ENCODE measurements around the gene KCNC4. TPM values are rescaled to one million over a fixed set of nuclear protein-coding genes. Genes with fewer than 3 reads are reported as not detected.

The KCNC4 gene
- polyA plus RNA-seq, 3 donors, result 0.03 to 0.56 (median 0.12) TPM

DNA sequence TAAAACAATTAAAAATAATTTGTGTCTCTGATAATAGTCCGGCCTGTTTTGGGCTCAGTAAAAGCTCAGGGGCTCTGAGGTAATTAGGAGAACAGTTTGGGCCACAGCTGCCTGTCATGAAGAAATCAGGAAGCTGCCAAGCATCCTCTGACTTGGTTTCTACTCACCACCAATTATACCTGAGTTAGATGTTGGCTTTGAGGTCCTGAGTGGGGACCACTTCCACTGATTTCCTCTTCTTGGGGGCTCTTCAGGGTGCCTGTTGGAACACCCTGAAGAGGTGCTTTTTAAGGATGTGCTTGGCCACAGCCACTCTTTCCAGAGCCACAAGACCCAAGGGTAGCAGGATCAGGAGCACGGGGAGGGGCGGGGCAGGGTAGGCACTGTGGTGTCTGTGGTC is 48.9 kb upstream of the KCNC4 start:
- Mint-ChIP-seq H3K9me3 (peaks cover 0 to 2% (median 0%) of the 10 kb centered on the region in 7 donors), H3K4me1 (no peaks in the 10 kb centered on the region), H3K27me3 (ENCODE audit: low read depth in 3 of 3) (peaks cover 2 to 11% (median 10%) of the 10 kb centered on the region in 3 donors), H3K36me3 (no peaks in the 10 kb centered on the region), H3K4me3 (no peak overlapping the region), H3K27ac (no peak overlapping the region)
- Histone ChIP-seq H4K20me1 (ENCODE audit: insufficient read depth, low read length) (no peaks in the 10 kb centered on the region), H3K27ac (ENCODE audit: low read depth in 1 of 2, low read length in 2 of 2) (no peak overlapping the region), H3K4me2 (replicated peaks; ENCODE audit: extremely low read depth, low read length, poor library complexity, severe bottlenecking) (no peak overlapping the region), H3K27me3 (ENCODE audit: control insufficient read depth in 2 of 2, insufficient read depth in 2 of 2, low read length in 2 of 2) (no peaks in the 10 kb centered on the region), H3K4me1 (ENCODE audit: control insufficient read depth in 1 of 2, insufficient read depth in 2 of 2, low read length in 2 of 2) (no peaks in the 10 kb centered on the region), H3K4me3 (replicated peaks in 1 of 3; ENCODE audit: low read depth in 2 of 3, low read length in 3 of 3) (no peak overlapping the region), H3K9me3 (replicated peaks in 1 of 2; ENCODE audit: control insufficient read depth in 1 of 2, insufficient read depth in 1 of 2, low read length in 2 of 2) (no peaks in the 10 kb centered on the region), H3K36me3 (replicated peaks in 1 of 2; ENCODE audit: control insufficient read depth in 1 of 2, insufficient read depth in 2 of 2, low read length in 2 of 2) (no peaks in the 10 kb centered on the region), H3K9ac (ENCODE audit: insufficient read depth, low read length, poor library complexity, severe bottlenecking) (no peak overlapping the region), H3K79me2 (ENCODE audit: insufficient read depth, low read length) (no peaks in the 10 kb centered on the region), H2AFZ (ENCODE audit: insufficient read depth, low read depth, low read length, poor library complexity, severe bottlenecking) (no peak overlapping the region)
- DNase-seq, result no peak
- TF ChIP-seq, protein P1, sequence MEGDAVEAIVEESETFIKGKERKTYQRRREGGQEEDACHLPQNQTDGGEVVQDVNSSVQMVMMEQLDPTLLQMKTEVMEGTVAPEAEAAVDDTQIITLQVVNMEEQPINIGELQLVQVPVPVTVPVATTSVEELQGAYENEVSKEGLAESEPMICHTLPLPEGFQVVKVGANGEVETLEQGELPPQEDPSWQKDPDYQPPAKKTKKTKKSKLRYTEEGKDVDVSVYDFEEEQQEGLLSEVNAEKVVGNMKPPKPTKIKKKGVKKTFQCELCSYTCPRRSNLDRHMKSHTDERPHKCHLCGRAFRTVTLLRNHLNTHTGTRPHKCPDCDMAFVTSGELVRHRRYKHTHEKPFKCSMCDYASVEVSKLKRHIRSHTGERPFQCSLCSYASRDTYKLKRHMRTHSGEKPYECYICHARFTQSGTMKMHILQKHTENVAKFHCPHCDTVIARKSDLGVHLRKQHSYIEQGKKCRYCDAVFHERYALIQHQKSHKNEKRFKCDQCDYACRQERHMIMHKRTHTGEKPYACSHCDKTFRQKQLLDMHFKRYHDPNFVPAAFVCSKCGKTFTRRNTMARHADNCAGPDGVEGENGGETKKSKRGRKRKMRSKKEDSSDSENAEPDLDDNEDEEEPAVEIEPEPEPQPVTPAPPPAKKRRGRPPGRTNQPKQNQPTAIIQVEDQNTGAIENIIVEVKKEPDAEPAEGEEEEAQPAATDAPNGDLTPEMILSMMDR (IDR thresholded peaks at IDR 0.05), result no peak
- intact Hi-C loops (cut with micrococcal nuclease), result no loop called here
- no CpG with 5 or more reads among the region's 3 CpGs for WGBS (ENCODE audit: insufficient coverage)

DNA sequence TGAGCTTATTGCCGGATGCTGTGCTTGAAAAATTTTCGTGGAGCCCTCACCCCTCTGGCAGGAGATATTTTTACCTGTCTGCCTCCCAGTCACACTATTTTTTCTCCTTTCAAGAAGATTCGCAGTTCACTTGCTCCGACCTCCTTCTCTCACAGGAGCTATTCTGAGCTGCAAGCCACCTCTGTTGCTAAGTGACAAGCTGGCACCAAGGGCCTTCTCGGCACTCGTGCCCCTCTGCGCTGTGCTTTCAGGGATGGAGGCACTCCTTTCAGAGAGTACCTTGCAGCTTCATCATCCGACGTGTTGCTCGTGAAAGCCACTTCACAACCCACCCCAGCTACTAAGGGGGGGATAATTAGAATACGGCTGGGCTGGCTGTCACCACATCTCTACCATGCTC is 48.3 kb upstream of the KCNC4 start:
- Histone ChIP-seq H3K9ac (ENCODE audit: insufficient read depth, low read length, poor library complexity, severe bottlenecking) (no peak overlapping the region), H3K4me3 (replicated peaks in 1 of 3; ENCODE audit: low read depth in 2 of 3, low read length in 3 of 3) (no peak overlapping the region), H3K36me3 (replicated peaks in 1 of 2; ENCODE audit: control insufficient read depth in 1 of 2, insufficient read depth in 2 of 2, low read length in 2 of 2) (no peaks in the 10 kb centered on the region), H3K27ac (ENCODE audit: low read depth in 1 of 2, low read length in 2 of 2) (no peak overlapping the region), H3K4me2 (replicated peaks; ENCODE audit: extremely low read depth, low read length, poor library complexity, severe bottlenecking) (no peak overlapping the region), H3K4me1 (ENCODE audit: control insufficient read depth in 1 of 2, insufficient read depth in 2 of 2, low read length in 2 of 2) (no peaks in the 10 kb centered on the region), H4K20me1 (ENCODE audit: insufficient read depth, low read length) (no peaks in the 10 kb centered on the region), H3K79me2 (ENCODE audit: insufficient read depth, low read length) (no peaks in the 10 kb centered on the region), H2AFZ (ENCODE audit: insufficient read depth, low read depth, low read length, poor library complexity, severe bottlenecking) (no peak overlapping the region), H3K27me3 (ENCODE audit: control insufficient read depth in 2 of 2, insufficient read depth in 2 of 2, low read length in 2 of 2) (no peaks in the 10 kb centered on the region), H3K9me3 (replicated peaks in 1 of 2; ENCODE audit: control insufficient read depth in 1 of 2, insufficient read depth in 1 of 2, low read length in 2 of 2) (no peaks in the 10 kb centered on the region)
- intact Hi-C loops (cut with micrococcal nuclease), result no loop called here
- no peak for DNase-seq
- peaks cover 2 to 16% (median 10%) of the 10 kb centered on the region in 3 donors for H3K27me3 Mint-ChIP-seq (ENCODE audit: low read depth in 3 of 3)
- peaks cover 0 to 2% (median 0%) of the 10 kb centered on the region in 7 donors for H3K9me3 Mint-ChIP-seq
- WGBS (ENCODE audit: insufficient coverage), result 98% methylated on average over 6 of the region's 11 CpGs
- peak overlapping the region in 1 of 7 donors; percentile 13 for H3K27ac Mint-ChIP-seq
- H3K36me3 Mint-ChIP-seq, result no peaks in the 10 kb centered on the region
- no peak overlapping the region for H3K4me3 Mint-ChIP-seq
- H3K4me1 Mint-ChIP-seq, result no peaks in the 10 kb centered on the region
- TF ChIP-seq, protein P1 (IDR thresholded peaks at IDR 0.05), result no peak
